Muscle of arm (tissue), 12 donors: ENCODE data around the gene SLC25A13. TPM values are rescaled to one million over a fixed set of nuclear protein-coding genes. Genes with fewer than 3 reads are reported as not detected.
"Not testable (repeated sequence)": the region's sequence is repeated elsewhere in the genome, so short reads cannot be mapped to it uniquely, and the experiment has no call there.

Experiments
- DNase-seq: peaks from one replicate; pipeline ENCODE4 v3.0.0-alpha.2; 2013
- polyA plus RNA-seq, 12 donors: library from polyadenylated mRNA; unstranded; fragments of 120-200 nt; gene quantifications; one replicate each; pipeline ENCODE4 v1.2.1, GENCODE V29; 2013; ENCODE audit not compliant: insufficient read length in 12 of 12

Gene SLC25A13
- polyA plus RNA-seq, 12 donors: 10.7 to 37.8 (median 13.5) TPM; not detected in 1

DNA sequence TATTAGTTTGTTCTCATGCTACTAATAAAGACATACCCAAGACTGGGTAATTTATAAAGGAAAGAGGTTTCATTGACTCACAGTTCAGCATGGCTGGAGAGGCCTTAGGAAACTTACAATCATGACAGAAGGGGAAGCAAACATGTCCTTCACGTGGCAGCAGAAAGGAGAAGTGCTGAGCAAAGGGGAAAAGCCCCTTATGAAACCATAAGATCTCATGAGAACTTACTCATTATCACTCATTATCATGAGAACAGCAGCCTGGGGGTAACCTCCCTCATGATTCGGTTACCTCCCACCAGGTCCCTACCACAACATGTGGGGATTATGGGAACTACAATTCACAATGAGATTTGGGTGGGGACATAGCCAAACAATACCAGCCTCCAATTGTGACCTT, 4.9 kb upstream of the SLC25A13 start:
- not testable (repeated sequence) for DNase-seq

DNA sequence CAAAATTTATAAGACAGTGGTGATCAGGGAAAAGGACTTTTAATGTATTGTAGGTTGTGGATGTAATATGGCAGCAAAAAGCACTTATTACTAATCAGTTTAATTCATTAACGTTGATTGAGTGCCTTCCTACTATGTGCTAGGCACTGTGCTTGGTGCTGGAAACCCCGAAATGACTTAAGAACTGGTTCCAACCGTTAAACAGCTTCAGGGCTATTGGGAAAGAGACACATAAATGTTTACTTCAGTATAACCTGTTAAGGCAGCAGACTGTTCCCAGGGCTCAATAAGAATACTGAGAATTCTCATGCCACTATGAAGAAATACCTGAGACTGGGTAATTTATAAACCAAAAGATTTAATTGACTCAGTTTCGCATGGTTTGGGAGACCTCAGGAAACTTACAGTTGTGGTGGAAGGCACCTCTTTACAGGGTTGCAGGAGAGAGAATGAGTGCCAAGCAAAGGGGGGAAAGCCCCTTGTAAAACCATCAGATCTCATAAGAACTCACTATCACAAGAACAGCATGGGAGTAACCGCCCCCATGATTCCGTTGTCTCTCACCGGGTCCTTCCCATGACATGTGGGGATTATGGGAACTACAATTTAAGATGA, 1.1 kb upstream of the SLC25A13 start:
- no peak for DNase-seq

DNA sequence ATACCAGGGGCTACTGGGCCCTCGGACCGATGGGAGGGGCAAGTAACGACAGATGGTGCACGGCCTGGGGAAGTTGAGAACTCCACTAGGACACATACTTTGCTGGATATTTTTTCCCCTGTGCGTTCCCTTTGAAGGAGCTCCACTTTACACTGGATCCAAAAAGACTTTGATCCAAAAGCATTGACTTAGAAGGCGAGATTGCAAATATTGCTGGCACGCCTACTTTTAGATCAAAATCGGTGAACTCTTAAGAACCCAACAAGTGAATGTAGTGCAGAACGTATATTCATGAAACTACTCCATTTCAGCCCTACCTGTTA, 436 bp upstream of the SLC25A13 start:
- DNase-seq: no peak

DNA sequence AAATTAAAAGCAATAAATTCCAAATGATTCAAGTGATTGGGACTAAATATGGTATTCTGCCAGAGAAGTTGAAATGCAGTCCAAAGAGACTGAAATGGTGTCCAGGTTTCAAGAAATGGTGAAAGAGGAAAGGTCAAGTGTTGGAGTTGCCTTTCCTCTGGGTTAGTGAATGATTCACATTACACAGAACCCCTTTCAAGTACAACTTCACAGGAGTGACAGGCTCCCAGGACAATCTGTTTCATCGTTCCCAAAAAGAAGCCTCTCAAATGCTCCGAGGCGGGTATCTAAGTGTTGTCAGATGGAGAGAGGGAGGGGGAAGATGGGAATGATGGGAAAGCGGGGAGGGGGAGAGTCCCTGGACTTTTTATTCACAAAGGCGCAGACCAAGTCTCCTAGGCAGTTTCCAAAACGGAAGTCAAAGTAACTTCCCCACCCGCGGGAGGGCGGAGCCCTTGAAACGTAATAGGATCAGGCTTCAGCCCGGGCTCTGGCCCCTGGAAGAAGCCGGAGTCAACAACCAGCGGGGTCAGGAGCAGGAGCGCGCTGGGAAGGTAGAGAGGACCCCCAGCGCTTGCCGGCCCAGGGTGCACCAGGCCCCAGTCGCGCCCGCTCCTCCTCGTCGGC, 754 bp downstream of the SLC25A13 start:
- peak; percentile 92 for DNase-seq

- no peak for DNase-seq
Observed at GRCh38 chr7:96320442-96320841, 1.5 kb downstream of the SLC25A13 start.

GRCh38 chr7:96319439-96319838, 2.5 kb downstream of the SLC25A13 start:
- DNase-seq: no peak

GRCh38 chr7:96316949-96317348, 4.9 kb downstream of the SLC25A13 start:
- DNase-seq: no peak

GRCh38 chr7:96315125-96315512, 6.8 kb downstream of the SLC25A13 start:
- DNase-seq: no peak

GRCh38 chr7:96314402-96315124, 7.3 kb downstream of the SLC25A13 start:
- no peak for DNase-seq

GRCh38 chr7:96313940-96314339, 8.0 kb downstream of the SLC25A13 start:
- no peak for DNase-seq

DNA sequence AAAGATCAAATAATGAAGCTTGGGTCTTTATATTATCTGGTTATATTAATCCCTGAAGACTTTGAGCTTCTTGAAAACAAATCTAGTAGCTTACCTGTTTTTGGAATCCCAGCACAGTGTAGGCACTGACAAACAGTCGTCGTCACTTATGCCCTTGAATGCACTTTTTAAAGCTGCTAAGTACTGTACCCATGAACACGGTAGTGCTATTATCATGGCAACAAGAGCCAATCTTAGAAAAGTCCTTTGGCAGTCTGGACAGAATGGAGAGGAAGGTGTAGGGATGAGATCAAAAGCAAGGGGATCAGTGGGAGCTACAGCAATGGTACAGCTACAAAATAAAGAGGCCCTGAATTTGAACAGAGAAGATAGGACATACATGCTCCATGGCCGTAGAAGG, 9.4 kb downstream of the SLC25A13 start:
- DNase-seq: no peak

- DNase-seq: no peak
Observed at GRCh38 chr7:96311967-96312366, 9.9 kb downstream of the SLC25A13 start.

GRCh38 chr7:96310110-96310509, 11.8 kb downstream of the SLC25A13 start:
- peak; percentile 62 for DNase-seq

GRCh38 chr7:96308950-96309263, 13.0 kb downstream of the SLC25A13 start:
- no peak for DNase-seq

DNA sequence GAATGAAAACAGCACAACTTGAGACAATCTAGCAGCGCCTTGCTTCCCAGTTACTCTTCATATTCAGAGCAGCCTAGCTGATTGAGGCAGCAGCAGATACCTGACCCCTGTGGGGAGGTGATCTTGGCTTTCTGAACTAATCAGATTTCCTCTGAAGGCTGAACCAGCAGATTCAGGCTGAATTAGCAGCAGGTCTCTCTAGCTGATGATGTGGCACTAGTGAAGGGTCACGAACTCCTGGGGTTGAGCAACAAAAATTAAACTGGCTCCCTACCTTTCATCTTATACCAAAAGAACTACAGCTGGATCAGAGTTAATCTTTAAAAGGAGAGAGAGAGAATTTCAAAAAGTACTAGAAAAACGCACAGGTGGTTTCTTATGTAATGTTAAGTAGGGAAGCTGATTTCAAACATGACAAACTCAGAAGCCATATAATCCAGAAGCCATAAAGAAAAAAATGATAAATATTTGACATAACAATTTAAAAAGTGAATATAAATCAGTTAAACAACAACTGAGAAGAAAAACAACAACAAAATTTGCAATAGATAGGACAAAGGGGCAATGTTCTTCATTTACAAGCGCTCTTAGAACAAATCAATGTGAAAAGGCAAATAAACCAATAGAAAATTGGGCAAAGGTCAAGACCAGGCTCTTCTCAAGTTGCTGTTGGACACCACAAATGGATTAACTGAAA, 13.5 kb downstream of the SLC25A13 start:
- DNase-seq: no peak

DNA sequence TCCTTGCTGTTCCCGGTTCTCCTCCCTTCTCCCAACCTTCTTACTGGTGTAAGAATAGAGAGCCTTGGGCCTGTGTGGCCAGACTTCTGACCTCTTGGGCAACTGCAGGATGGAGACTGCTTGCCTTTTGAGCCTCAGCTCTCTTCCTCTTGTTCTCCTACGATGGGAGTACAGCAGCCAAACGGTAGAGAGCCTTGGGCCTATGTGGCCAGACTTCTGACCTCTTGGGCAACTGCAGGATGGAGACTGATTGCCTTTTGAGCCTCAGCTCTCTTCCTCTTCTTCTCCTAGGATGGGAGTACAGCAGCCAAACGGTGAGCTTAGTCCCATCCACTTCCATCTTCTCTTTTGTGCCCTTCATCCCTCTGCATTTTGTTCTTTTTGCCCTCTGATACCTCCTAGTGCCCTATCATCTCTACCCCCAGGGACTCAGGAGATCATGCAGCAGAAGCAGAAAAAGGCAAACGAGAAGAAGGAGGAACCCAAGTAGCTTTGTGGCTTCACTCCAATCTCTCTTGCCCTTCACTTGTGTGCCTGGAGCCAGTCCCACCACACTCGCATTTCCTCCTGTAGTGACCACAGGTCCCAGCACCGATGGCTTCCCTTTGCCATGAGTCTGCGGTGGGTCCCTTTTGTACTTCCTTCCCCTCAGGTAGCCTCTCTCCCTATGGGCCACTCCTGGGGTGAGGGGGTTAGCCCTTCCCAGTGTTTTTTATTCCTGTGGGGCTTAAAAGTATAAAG, 15.3 kb downstream of the SLC25A13 start:
- no peak for DNase-seq

DNA sequence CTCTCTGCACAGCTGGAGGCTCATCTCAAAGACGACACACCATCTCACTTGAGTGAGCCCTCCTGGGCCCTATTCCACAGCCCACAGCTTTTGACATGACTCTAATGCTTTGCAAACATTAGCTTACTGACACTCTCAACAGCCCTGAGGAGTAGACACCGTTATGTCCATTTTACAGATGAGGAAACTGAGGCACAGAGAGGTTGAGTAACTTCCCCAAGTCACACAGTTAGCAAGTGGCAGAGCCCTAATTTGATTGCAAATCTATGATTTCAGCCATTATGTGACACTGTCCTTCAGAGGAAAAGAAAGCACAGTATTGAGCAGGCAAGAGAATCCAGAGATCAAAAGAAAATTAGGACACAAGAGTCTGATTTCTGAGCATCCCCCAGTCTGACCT, 16.0 kb downstream of the SLC25A13 start:
- DNase-seq: no peak

GRCh38 chr7:96304573-96304972, 17.3 kb downstream of the SLC25A13 start:
- no peak for DNase-seq

DNA sequence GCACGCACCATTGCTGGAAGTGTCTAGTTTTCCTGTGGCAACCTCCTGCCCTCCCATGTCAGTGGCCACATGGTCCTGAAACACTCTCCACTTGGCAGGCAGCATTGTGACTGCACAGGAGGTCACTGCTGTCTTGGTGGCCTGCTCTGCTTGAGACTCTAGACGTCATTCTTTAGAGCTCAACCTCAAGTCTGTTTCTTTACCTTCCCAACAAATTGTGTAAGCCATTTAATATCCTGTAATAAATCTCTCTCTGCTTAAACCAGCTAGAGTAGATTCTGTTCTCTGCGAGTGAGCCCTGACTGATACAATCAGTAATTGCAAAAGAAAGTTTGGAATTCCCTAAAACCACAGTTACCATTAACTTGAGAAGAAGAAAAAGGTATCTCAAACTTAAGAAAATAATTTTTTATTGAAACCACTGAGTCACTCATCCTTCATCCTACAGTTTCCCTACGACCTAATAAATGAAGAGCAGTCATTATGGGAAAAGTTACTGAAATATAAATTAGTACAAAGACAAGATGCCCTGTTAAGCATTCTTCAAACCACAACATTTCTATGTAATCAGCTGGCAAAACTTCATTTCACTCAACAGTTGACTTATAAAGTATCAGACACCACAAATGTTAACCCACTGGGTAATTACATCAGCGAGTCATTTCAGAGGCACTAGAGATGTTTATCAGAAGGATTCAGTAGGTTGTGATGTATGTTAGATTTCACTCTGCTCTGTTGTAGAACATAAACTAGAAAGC, 18.0 kb downstream of the SLC25A13 start:
- no peak for DNase-seq

DNA sequence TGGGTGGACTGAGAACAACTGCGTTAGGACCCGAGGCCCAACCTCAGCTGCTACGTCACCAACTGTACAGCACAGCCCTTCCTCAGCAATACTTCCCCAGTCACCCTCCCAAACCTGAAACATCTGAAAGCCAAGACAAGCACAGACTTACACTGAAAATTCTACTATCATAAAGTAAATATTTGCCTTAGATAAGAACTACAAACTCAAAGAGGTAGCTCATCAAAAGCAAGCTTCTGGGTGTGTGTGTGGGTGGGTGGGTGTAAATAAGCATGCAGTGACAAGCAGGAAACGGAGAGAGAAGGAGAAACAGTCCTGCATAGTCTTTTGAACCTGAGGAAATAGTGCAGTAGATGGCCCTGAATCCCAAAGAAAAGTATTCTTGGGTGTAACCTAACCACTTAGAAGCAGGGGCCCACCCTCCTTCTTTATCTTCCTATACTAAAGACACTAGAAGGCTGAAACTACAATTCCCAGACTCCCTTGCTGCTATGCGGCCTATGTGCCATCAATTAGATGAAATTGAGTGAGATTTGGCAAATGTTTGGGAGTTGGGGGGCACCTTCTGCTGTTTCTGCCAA, 18.7 kb downstream of the SLC25A13 start:
- DNase-seq: no peak

DNA sequence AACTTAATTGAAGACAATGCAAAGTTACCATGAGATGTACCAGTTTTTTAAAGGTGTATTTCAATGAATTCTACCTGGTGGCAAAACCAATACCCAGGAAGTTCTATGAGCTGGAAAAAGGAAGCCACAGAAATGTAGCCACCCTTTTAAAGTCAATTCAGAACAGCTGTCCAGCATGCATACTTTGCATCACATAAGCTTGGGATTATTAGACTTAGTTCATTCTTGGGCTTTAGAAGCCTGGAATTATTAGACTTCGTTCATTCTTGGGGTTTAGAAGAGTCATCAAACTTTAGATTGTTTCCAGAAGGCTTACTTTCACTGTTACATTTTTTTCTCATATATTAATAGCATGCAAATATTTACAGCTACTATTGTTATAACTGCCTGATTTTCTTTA, 20.9 kb downstream of the SLC25A13 start:
- DNase-seq: no peak
